Loucy (cell line): Measurements from ENCODE around the gene TBC1D8.
A peak's percentile ranks its signal among the peaks of the same experiment; 100 is the strongest.

Experiments
- H2AFZ ChIP-seq: fragments of 200-600 bp; sonication (generic); 2 replicates; pipeline ENCODE4 v1.6.0; 2016; ENCODE audit warnings: antibody characterized with exemption, mild to moderate bottlenecking, low read length, moderate library complexity
- H3F3A ChIP-seq: fragments of 200-600 bp; 2 replicates; pipeline ENCODE4 v1.6.0; 2016; ENCODE audit warnings: antibody characterized with exemption, low read depth, mild to moderate bottlenecking
- H3K27me3 ChIP-seq: fragments of 200-600 bp; sonication (generic); 2 replicates; pipeline ENCODE4 v1.6.1; 2014; ENCODE audit warnings: low read length, mild to moderate bottlenecking; ENCODE audit not compliant: insufficient read depth, poor library complexity, severe bottlenecking
- H3K36me3 ChIP-seq: fragments of 200-600 bp; sonication (generic); 2 replicates; pipeline ENCODE4 v1.6.1; 2016; ENCODE audit warnings: low read length; ENCODE audit not compliant: insufficient read depth
- H3K4me1 ChIP-seq: fragments of 200-600 bp; sonication (generic); 2 replicates; pipeline ENCODE4 v1.5.1; 2014; ENCODE audit warnings: low read length, mild to moderate bottlenecking; ENCODE audit not compliant: insufficient read depth, poor library complexity, severe bottlenecking
- H3K4me2 ChIP-seq: fragments of 200-600 bp; sonication (generic); 2 replicates; pipeline ENCODE4 v1.6.0; 2014; ENCODE audit warnings: antibody characterized with exemption, low read length, low read depth, mild to moderate bottlenecking; ENCODE audit not compliant: poor library complexity, severe bottlenecking
- H3K4me3 ChIP-seq: fragments of 200-600 bp; sonication (generic); 2 replicates; pipeline ENCODE4 v1.5.1; 2014; ENCODE audit warnings: low read length, mild to moderate bottlenecking, mixed read lengths; ENCODE audit not compliant: poor library complexity, severe bottlenecking
- H3K79me2 ChIP-seq: fragments of 200-600 bp; sonication (generic); 2 replicates; pipeline ENCODE4 v1.6.1; 2014; ENCODE audit warnings: low read length; ENCODE audit not compliant: insufficient read depth
- H3K9ac ChIP-seq: fragments of 200-600 bp; sonication (generic); 2 replicates; pipeline ENCODE4 v1.6.0; 2014; ENCODE audit warnings: mild to moderate bottlenecking, low read depth, low read length, moderate library complexity; ENCODE audit not compliant: poor library complexity, severe bottlenecking
- H3K9me2 ChIP-seq: fragments of 200-600 bp; sonication (generic); replicated peaks from 2 replicates; pipeline ENCODE4 v1.6.1; 2016; ENCODE audit warnings: low read depth, low read length, mixed read lengths
- H3K9me3 ChIP-seq: fragments of 200-600 bp; sonication (generic); 2 replicates; pipeline ENCODE4 v1.6.1; 2014; ENCODE audit warnings: mild to moderate bottlenecking, antibody characterized with exemption, low read length, low read depth; ENCODE audit not compliant: insufficient read depth
- H4K20me1 ChIP-seq: fragments of 200-600 bp; sonication (generic); 2 replicates; pipeline ENCODE4 v1.6.0; 2014; ENCODE audit warnings: antibody characterized with exemption, low read length, mild to moderate bottlenecking; ENCODE audit not compliant: insufficient read depth, poor library complexity, severe bottlenecking
- CTCF ChIP-seq: fragments of 200-600 bp; sonication (generic); conservative IDR thresholded peaks from 2 replicates; pipeline ENCODE4 v1.5.1; 2014; ENCODE audit warnings: mild to moderate bottlenecking, antibody characterized with exemption, low read length
- EZH2phosphoT487 ChIP-seq: fragments of 200-600 bp; IDR thresholded peaks from 2 replicates; pipeline ENCODE4 v1.6.1; 2018; ENCODE audit warnings: antibody characterized with exemption, mild to moderate bottlenecking, moderate library complexity, borderline replicate concordance

TBC1D8 gene

GRCh38 chr2:101004620-101005325, 146.4 kb downstream of the TBC1D8 start:
- Histone ChIP-seq H3K9ac (peak overlapping the region; percentile 90), H3K4me1 (peaks cover 19% of the 10 kb centered on the region), H3K79me2 (peaks cover 45% of the 10 kb centered on the region), H3K9me3 (no peaks in the 10 kb centered on the region), H3F3A (no peaks in the 10 kb centered on the region), H3K27me3 (peaks cover 25% of the 10 kb centered on the region), H4K20me1 (peaks cover 34% of the 10 kb centered on the region), H3K9me2 (no peaks in the 10 kb centered on the region), H2AFZ (no peak overlapping the region), H3K36me3 (peaks cover 39% of the 10 kb centered on the region; the same call in 1 of the 2 replicates), H3K4me2 (peak overlapping the region; percentile 82), H3K4me3 (peak overlapping the region; percentile 84)
- TF ChIP-seq CTCF: no peak
- no peak for TF ChIP-seq EZH2phosphoT487

- Histone ChIP-seq H2AFZ (no peak overlapping the region), H3K4me2 (peak overlapping the region; percentile 82), H4K20me1 (peaks cover 34% of the 10 kb centered on the region), H3K36me3 (peaks cover 39% of the 10 kb centered on the region; the same call in 1 of the 2 replicates), H3K27me3 (peaks cover 39% of the 10 kb centered on the region), H3K9me3 (no peaks in the 10 kb centered on the region), H3K79me2 (peaks cover 45% of the 10 kb centered on the region), H3K4me3 (peak overlapping the region; percentile 84), H3F3A (no peaks in the 10 kb centered on the region), H3K4me1 (peaks cover 19% of the 10 kb centered on the region), H3K9me2 (no peaks in the 10 kb centered on the region), H3K9ac (peak overlapping the region; percentile 90)
- TF ChIP-seq EZH2phosphoT487: no peak
- no peak for TF ChIP-seq CTCF
Measured at GRCh38 chr2:101003278-101003775, 147.9 kb downstream of the TBC1D8 start.

GRCh38 chr2:101002562-101003277, 148.5 kb downstream of the TBC1D8 start:
- H3K4me3 ChIP-seq: peak overlapping the region; percentile 84
- no peaks in the 10 kb centered on the region for H3F3A ChIP-seq
- TF ChIP-seq CTCF: no peak
- TF ChIP-seq EZH2phosphoT487: no peak
- peaks cover 45% of the 10 kb centered on the region for H3K79me2 ChIP-seq
- peaks cover 46% of the 10 kb centered on the region for H3K27me3 ChIP-seq
- H2AFZ ChIP-seq: no peak overlapping the region
- peak overlapping the region; percentile 90 for H3K9ac ChIP-seq
- peaks cover 39% of the 10 kb centered on the region; the same call in 1 of the 2 replicates for H3K36me3 ChIP-seq
- no peaks in the 10 kb centered on the region for H3K9me2 ChIP-seq
- peaks cover 33% of the 10 kb centered on the region for H4K20me1 ChIP-seq
- peak overlapping the region; percentile 82 for H3K4me2 ChIP-seq
- peaks cover 18% of the 10 kb centered on the region for H3K4me1 ChIP-seq
- no peaks in the 10 kb centered on the region for H3K9me3 ChIP-seq
